Measurements from ENCODE around the gene SLIT1. TPM values are rescaled to one million over a fixed set of nuclear protein-coding genes. Genes with fewer than 3 reads are reported as not detected.

The SLIT1 gene
- total RNA-seq, 1 experiment from 2014 or later = not detected

DNA sequence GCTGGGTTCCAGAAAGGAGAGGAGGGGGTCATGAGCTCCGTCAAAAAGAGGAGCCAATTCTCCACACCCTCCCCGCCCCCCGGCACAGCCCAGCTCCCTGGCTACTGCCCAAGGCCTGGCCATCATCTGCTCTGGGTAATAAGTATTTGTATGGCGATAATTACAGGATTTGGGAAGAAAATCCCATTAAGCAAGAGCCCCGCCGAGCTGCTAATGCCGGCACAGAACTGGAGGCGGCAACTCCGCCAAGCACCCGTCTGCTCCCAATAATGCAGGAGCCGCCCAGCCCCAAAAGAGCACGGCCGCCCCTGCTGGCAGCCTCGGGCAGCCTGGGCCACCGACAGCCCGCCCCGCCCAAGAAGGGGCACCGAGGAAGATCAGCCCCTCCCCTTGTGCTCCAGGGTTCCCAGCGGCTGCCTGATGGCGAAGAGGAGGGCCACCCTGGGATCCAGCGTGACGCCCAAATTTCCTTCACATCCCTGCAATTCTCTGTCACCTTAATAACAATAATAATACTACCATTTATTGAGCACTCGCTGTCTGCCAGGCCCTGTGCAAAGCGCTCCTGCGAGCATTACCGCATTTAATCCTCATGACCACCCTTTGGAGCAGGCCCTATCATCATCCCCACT is 5.9 kb downstream of the SLIT1 start:
- no peak for DNase-seq (ENCODE audit: unreplicated experiment)
- TF ChIP-seq CTCF (IDR thresholded peaks at IDR 0.05; ENCODE audit: unreplicated experiment) = no peak
- intact Hi-C loops (cut with micrococcal nuclease) = no loop called here
- Mint-ChIP-seq H3K27me3 (ENCODE audit: insufficient read depth, unreplicated experiment) (peaks cover 24% of the 10 kb centered on the region), H3K36me3 (ENCODE audit: insufficient read depth, unreplicated experiment) (no peaks in the 10 kb centered on the region), H3K9me3 (ENCODE audit: unreplicated experiment) (no peaks in the 10 kb centered on the region), H3K27ac (ENCODE audit: low read depth, unreplicated experiment) (no peak overlapping the region), H3K4me3 (ENCODE audit: unreplicated experiment) (no peak overlapping the region), H3K4me1 (ENCODE audit: insufficient read depth, unreplicated experiment) (no peaks in the 10 kb centered on the region)
- ChIA-PET CTCF (interaction anchor here (0.5 to 1.0 kb wide), 3 partner anchors 107 to 810 kb away, joined by 4 to 7 read pairs (median 5); no protein-coding TSS in a partner anchor), POLR2A (interaction anchor here (1.0 kb wide), 1 partner anchor 13 kb away, joined by 3 read pairs; no protein-coding TSS in a partner anchor)
- no TSS peak for BruUV-seq (replicated peaks)

GRCh38 chr10:97179311-97179710 is 6.4 kb downstream of the SLIT1 start:
- Mint-ChIP-seq H3K36me3 (ENCODE audit: insufficient read depth, unreplicated experiment) (no peaks in the 10 kb centered on the region), H3K27me3 (ENCODE audit: insufficient read depth, unreplicated experiment) (peaks cover 19% of the 10 kb centered on the region), H3K4me3 (ENCODE audit: unreplicated experiment) (no peak overlapping the region), H3K9me3 (ENCODE audit: unreplicated experiment) (no peaks in the 10 kb centered on the region), H3K27ac (ENCODE audit: low read depth, unreplicated experiment) (no peak overlapping the region), H3K4me1 (ENCODE audit: insufficient read depth, unreplicated experiment) (no peaks in the 10 kb centered on the region)
- TF ChIP-seq CTCF (IDR thresholded peaks at IDR 0.05; ENCODE audit: unreplicated experiment) = no peak
- ChIA-PET POLR2A (interaction anchor here (1.0 kb wide), 1 partner anchor 13 kb away, joined by 3 read pairs; no protein-coding TSS in a partner anchor), CTCF (interaction anchor here (0.5 kb wide), 1 partner anchor 809 kb away, joined by 4 read pairs; no protein-coding TSS in a partner anchor)
- DNase-seq (ENCODE audit: unreplicated experiment) = no peak
- BruUV-seq (replicated peaks) = no TSS peak
- intact Hi-C loops (cut with micrococcal nuclease) = no loop called here

- CTCF ChIA-PET = interaction anchor here (0.6 to 3.2 kb wide), 4 partner anchors 18 to 55 kb away, joined by 3 to 14 read pairs (median 3); no protein-coding TSS in a partner anchor
Observed at GRCh38 chr10:97178074-97178473, 7.7 kb downstream of the SLIT1 start.

More at GRCh38 chr10:97178074-97178473, 7.7 kb downstream of the SLIT1 start:
- H3K36me3 Mint-ChIP-seq (ENCODE audit: insufficient read depth, unreplicated experiment) = no peaks in the 10 kb centered on the region
- H3K4me3 Mint-ChIP-seq (ENCODE audit: unreplicated experiment) = no peak overlapping the region
- no peak for DNase-seq (ENCODE audit: unreplicated experiment)
- H3K4me1 Mint-ChIP-seq (ENCODE audit: insufficient read depth, unreplicated experiment) = no peaks in the 10 kb centered on the region
- POLR2A ChIA-PET = interaction anchor here (0.7 kb wide), 1 partner anchor 12 kb away, joined by 4 read pairs; no protein-coding TSS in a partner anchor
- peaks cover 6% of the 10 kb centered on the region for H3K27me3 Mint-ChIP-seq (ENCODE audit: insufficient read depth, unreplicated experiment)
- intact Hi-C loops (cut with micrococcal nuclease) = no loop called here
- no peaks in the 10 kb centered on the region for H3K9me3 Mint-ChIP-seq (ENCODE audit: unreplicated experiment)
- no TSS peak for BruUV-seq (replicated peaks)
- TF ChIP-seq CTCF (IDR thresholded peaks at IDR 0.05; ENCODE audit: unreplicated experiment) = no peak
- H3K27ac Mint-ChIP-seq (ENCODE audit: low read depth, unreplicated experiment) = no peak overlapping the region

Measured in MCF 10A (cell line).